Gastroesophageal sphincter (tissue), 4 donors: ENCODE results near the gene CACNA1D. TPM values are rescaled to one million over a fixed set of nuclear protein-coding genes. Genes with fewer than 3 reads are reported as not detected.

ENCODE experiments used
- ATAC-seq: fragments of 150-250 bp; one replicate; pipeline ENCODE4 v1.9.1; 2016; ENCODE audit warnings: mild to moderate bottlenecking, moderate library complexity
- H3K27ac ChIP-seq, 4 donors: fragments of 200-600 bp; sonication (generic) in 3 of 4; 1 replicate in 3 of 4; 2 replicates in 1 of 4; pipeline ENCODE4 v1.5.1; 2016 to 2019
- H3K27me3 ChIP-seq: fragments of 200-600 bp; sonication (generic); one replicate; pipeline ENCODE4 v1.5.1; 2019
- H3K36me3 ChIP-seq, 2 donors: fragments of 200-600 bp; sonication (generic); one replicate each; pipeline ENCODE4 v1.5.1; 2019; ENCODE audit warnings: control low read depth in 1 of 2
- H3K4me1 ChIP-seq, 3 donors: fragments of 200-600 bp; sonication (generic); 1 replicate in 2 of 3; 2 replicates in 1 of 3; pipeline ENCODE4 v1.5.1; 2016 to 2019; ENCODE audit warnings: control low read depth in 2 of 3
- H3K4me3 ChIP-seq, 2 donors: fragments of 200-600 bp; sonication (generic); one replicate each; pipeline ENCODE4 v1.5.1; 2019; ENCODE audit warnings: mild to moderate bottlenecking in 1 of 2, moderate library complexity in 1 of 2
- H3K9me3 ChIP-seq, 3 donors: fragments of 200-600 bp; sonication (generic); one replicate each; pipeline ENCODE4 v1.5.1; 2017 to 2019; ENCODE audit warnings: control low read depth in 2 of 3
- CTCF ChIP-seq, 4 experiments: fragments of 200-600 bp in 2 of 4; fragments of 450-650 bp in 2 of 4; sonication (generic) in 1 of 4; IDR thresholded peaks; one replicate each; pipeline ENCODE4 v1.5.1; 2017 to 2019; ENCODE audit warnings: antibody characterized with exemption in 4 of 4, mild to moderate bottlenecking in 2 of 4, moderate library complexity in 2 of 4
- EP300 ChIP-seq: sonication (generic); formaldehyde crosslinking; IDR thresholded peaks from one replicate; pipeline ENCODE4 v1.6.1; 2017; ENCODE audit warnings: antibody characterized with exemption, mild to moderate bottlenecking
- POLR2A ChIP-seq, 2 donors: fragments of 450-650 bp; IDR thresholded peaks; one replicate each; pipeline ENCODE4 v1.6.1; 2017; ENCODE audit warnings: antibody characterized with exemption in 2 of 2, mild to moderate bottlenecking in 2 of 2, moderate library complexity in 1 of 2
- POLR2AphosphoS5 ChIP-seq: sonication (generic); formaldehyde crosslinking; IDR thresholded peaks from one replicate; pipeline ENCODE4 v1.6.1; 2017; ENCODE audit warnings: antibody characterized with exemption
- WGBS, 2 donors: methylation state at CpG; one replicate each; pipeline ENCODE4 v1.1.5; 2018; ENCODE audit warnings: low coverage in 1 of 2; 5-methylcytosine and 5-hydroxymethylcytosine counted together
- total RNA-seq, 4 donors: library from RNA; depleted of rRNA; stranded (reverse); fragments of >200 nt; gene quantifications; one replicate each; pipeline ENCODE4 v1.1.0, GENCODE V29; 2016

Gene CACNA1D
- total RNA-seq, 4 donors from 2014 or later: 0.52 to 5.7 (median 3.6) TPM

DNA sequence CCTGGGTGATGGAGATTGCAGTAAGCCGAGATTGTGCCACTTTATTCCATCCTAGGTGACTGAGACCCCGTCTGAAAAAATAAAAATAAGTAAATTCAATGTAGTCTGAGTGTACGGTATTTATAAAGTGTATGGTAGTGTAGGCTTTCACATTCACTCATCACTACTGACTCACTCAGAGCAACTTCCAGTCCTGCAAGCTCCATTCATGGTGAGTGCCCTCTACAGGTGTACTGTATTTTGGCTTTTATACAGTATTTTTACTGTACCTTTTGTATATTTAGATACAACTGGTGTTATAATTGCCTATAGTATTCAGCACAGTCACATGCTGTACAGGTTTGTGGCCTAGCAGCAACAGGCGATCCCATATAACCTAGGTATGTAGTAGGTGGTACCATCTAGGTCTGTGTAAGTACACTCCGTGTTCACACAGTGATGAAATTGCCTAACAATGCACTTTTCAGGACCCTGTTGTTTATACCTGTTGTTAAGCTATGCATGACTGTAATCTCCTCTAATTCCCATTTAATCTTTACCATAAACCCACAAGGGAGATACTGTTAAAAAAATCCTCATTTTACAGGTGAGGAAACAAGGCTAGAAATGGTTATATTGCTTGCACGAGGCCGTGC, 19.3 kb downstream of the CACNA1D start:
- ATAC-seq: no peak
- H3K9me3 ChIP-seq: no peaks in the 10 kb centered on the region
- H3K27ac ChIP-seq: no peak overlapping the region
- H3K4me3 ChIP-seq: no peak overlapping the region
- H3K36me3 ChIP-seq: no peaks in the 10 kb centered on the region
- no peaks in the 10 kb centered on the region for H3K27me3 ChIP-seq
- 85 to 98% methylated on average over 6 to 7 of the region's 7 CpGs for WGBS, 2 donors
- TF ChIP-seq EP300: no peak
- no peak for TF ChIP-seq POLR2AphosphoS5
- no peak for TF ChIP-seq POLR2A (IDR thresholded peaks at IDR 0.05)
- no peak for TF ChIP-seq CTCF (IDR thresholded peaks at IDR 0.05)
- peaks cover 0 to 11% (median 0%) of the 10 kb centered on the region in 3 donors for H3K4me1 ChIP-seq

GRCh38 chr3:53516339-53516738, 21.9 kb downstream of the CACNA1D start:
- H3K4me1 ChIP-seq: peaks cover 0 to 22% (median 4%) of the 10 kb centered on the region in 3 donors
- no peaks in the 10 kb centered on the region for H3K36me3 ChIP-seq
- WGBS, 2 donors: 40 to 83% methylated on average over 1 of the region's 5 CpGs
- ATAC-seq: no peak
- no peak overlapping the region for H3K27ac ChIP-seq
- no peaks in the 10 kb centered on the region for H3K9me3 ChIP-seq
- H3K4me3 ChIP-seq: no peak overlapping the region
- H3K27me3 ChIP-seq: no peaks in the 10 kb centered on the region
- TF ChIP-seq POLR2A (IDR thresholded peaks at IDR 0.05) (no peak), POLR2AphosphoS5 (no peak), CTCF (IDR thresholded peaks at IDR 0.05) (no peak), EP300 (no peak)

- Histone ChIP-seq H3K27ac (peak overlapping the region in 1 of 4 donors; percentile 1), H3K9me3 (no peaks in the 10 kb centered on the region), H3K36me3 (no peaks in the 10 kb centered on the region), H3K27me3 (no peaks in the 10 kb centered on the region), H3K4me3 (no peak overlapping the region), H3K4me1 (peaks cover 0 to 28% (median 4%) of the 10 kb centered on the region in 3 donors)
- ATAC-seq: peak; percentile 89
- 11 to 37% methylated on average over 6 of the region's 6 CpGs for WGBS, 2 donors
- no peak for TF ChIP-seq EP300
- no peak for TF ChIP-seq POLR2A (IDR thresholded peaks at IDR 0.05)
- TF ChIP-seq POLR2AphosphoS5: peak; percentile 32
- no peak for TF ChIP-seq CTCF (IDR thresholded peaks at IDR 0.05)
Observed at GRCh38 chr3:53518495-53518981, 24.1 kb downstream of the CACNA1D start.

GRCh38 chr3:53519065-53519709, 24.8 kb downstream of the CACNA1D start:
- H3K27me3 ChIP-seq: no peaks in the 10 kb centered on the region
- TF ChIP-seq POLR2A (IDR thresholded peaks at IDR 0.05) (no peak), EP300 (no peak), CTCF (IDR thresholded peaks at IDR 0.05) (no peak), POLR2AphosphoS5 (no peak)
- no peaks in the 10 kb centered on the region for H3K36me3 ChIP-seq
- H3K9me3 ChIP-seq: no peaks in the 10 kb centered on the region
- 51 to 70% methylated on average over 5 to 6 of the region's 6 CpGs for WGBS, 2 donors
- ATAC-seq: no peak
- H3K4me1 ChIP-seq: peaks cover 4 to 34% (median 6%) of the 10 kb centered on the region in 3 donors
- H3K4me3 ChIP-seq: no peak overlapping the region
- H3K27ac ChIP-seq: peak overlapping the region in 1 of 4 donors; percentile 1
